Dendritic cell treated with granulocyte-macrophage colony-stimulating factor and Interleukin-4, amounts not matched to agents 40 ng/mL and 50 ng/mL, for 4 days (primary cell): Measurements from ENCODE around the gene EHD1.

ENCODE experiments used
- H3K27ac Mint-ChIP-seq: one replicate; pipeline ENCODE4 v1.8.0; 2022; ENCODE audit warnings: mild to moderate bottlenecking, mixed read lengths
- H3K27me3 Mint-ChIP-seq: one replicate; pipeline ENCODE4 v1.8.0; 2022; ENCODE audit warnings: mild to moderate bottlenecking, mixed read lengths
- H3K36me3 Mint-ChIP-seq: one replicate; pipeline ENCODE4 v1.8.0; 2022; ENCODE audit warnings: low read depth, mixed read lengths
- H3K4me1 Mint-ChIP-seq: one replicate; pipeline ENCODE4 v1.8.0; 2022; ENCODE audit warnings: low read depth, mixed read lengths
- H3K4me3 Mint-ChIP-seq: one replicate; pipeline ENCODE4 v1.8.0; 2022; ENCODE audit warnings: mild to moderate bottlenecking, moderate library complexity, mixed read lengths
- H3K9me3 Mint-ChIP-seq: one replicate; pipeline ENCODE4 v1.8.0; 2022; ENCODE audit warnings: mixed read lengths
- intact Hi-C: fragments of 100-400 bp; cut with micrococcal nuclease; formaldehyde crosslinking; loops from one replicate; pipeline ENCODE4 v1.15.0; 2022

Gene EHD1

GRCh38 chr11:64839335-64839734 lies 39.1 kb downstream of the EHD1 start:
- Mint-ChIP-seq H3K36me3 (no peaks in the 10 kb centered on the region), H3K27me3 (peaks cover 12% of the 10 kb centered on the region), H3K4me1 (peaks cover 9% of the 10 kb centered on the region), H3K27ac (no peak overlapping the region), H3K4me3 (no peak overlapping the region), H3K9me3 (no peaks in the 10 kb centered on the region)
- intact Hi-C loops: no loop called here

GRCh38 chr11:64838600-64839334 lies 39.7 kb downstream of the EHD1 start:
- no peak overlapping the region for H3K27ac Mint-ChIP-seq
- no peaks in the 10 kb centered on the region for H3K36me3 Mint-ChIP-seq
- no peak overlapping the region for H3K4me3 Mint-ChIP-seq
- peaks cover 5% of the 10 kb centered on the region for H3K4me1 Mint-ChIP-seq
- peaks cover 9% of the 10 kb centered on the region for H3K27me3 Mint-ChIP-seq
- no peaks in the 10 kb centered on the region for H3K9me3 Mint-ChIP-seq
- intact Hi-C loops: no loop called here

GRCh38 chr11:64837887-64838351 lies 40.5 kb downstream of the EHD1 start:
- Mint-ChIP-seq H3K36me3 (no peaks in the 10 kb centered on the region), H3K9me3 (no peaks in the 10 kb centered on the region), H3K27me3 (peaks cover 2% of the 10 kb centered on the region), H3K4me3 (no peak overlapping the region), H3K4me1 (no peaks in the 10 kb centered on the region), H3K27ac (no peak overlapping the region)
- intact Hi-C loops: no loop called here

- H3K36me3 Mint-ChIP-seq: no peaks in the 10 kb centered on the region
Observed at GRCh38 chr11:64836448-64837072, 41.9 kb downstream of the EHD1 start.

GRCh38 chr11:64835616-64836447 lies 42.6 kb downstream of the EHD1 start:
- H3K27me3 Mint-ChIP-seq: peaks cover 1% of the 10 kb centered on the region
- intact Hi-C loops: no loop called here
- H3K4me1 Mint-ChIP-seq: no peaks in the 10 kb centered on the region
- no peak overlapping the region for H3K27ac Mint-ChIP-seq
- no peaks in the 10 kb centered on the region for H3K36me3 Mint-ChIP-seq
- H3K4me3 Mint-ChIP-seq: no peak overlapping the region
- no peaks in the 10 kb centered on the region for H3K9me3 Mint-ChIP-seq

More at GRCh38 chr11:64836448-64837072, 41.9 kb downstream of the EHD1 start:
- H3K9me3 Mint-ChIP-seq: no peaks in the 10 kb centered on the region
- intact Hi-C loops: no loop called here
- peaks cover 1% of the 10 kb centered on the region for H3K27me3 Mint-ChIP-seq
- H3K27ac Mint-ChIP-seq: no peak overlapping the region
- no peak overlapping the region for H3K4me3 Mint-ChIP-seq
- H3K4me1 Mint-ChIP-seq: no peaks in the 10 kb centered on the region

GRCh38 chr11:64834723-64835615 lies 43.5 kb downstream of the EHD1 start:
- H3K9me3 Mint-ChIP-seq: no peaks in the 10 kb centered on the region
- peaks cover 1% of the 10 kb centered on the region for H3K27me3 Mint-ChIP-seq
- no peaks in the 10 kb centered on the region for H3K36me3 Mint-ChIP-seq
- no peaks in the 10 kb centered on the region for H3K4me1 Mint-ChIP-seq
- no peak overlapping the region for H3K4me3 Mint-ChIP-seq
- no peak overlapping the region for H3K27ac Mint-ChIP-seq
- intact Hi-C loops: no loop called here

GRCh38 chr11:64834031-64834722 lies 44.2 kb downstream of the EHD1 start:
- no peak overlapping the region for H3K27ac Mint-ChIP-seq
- H3K9me3 Mint-ChIP-seq: no peaks in the 10 kb centered on the region
- intact Hi-C loops: no loop called here
- no peak overlapping the region for H3K4me3 Mint-ChIP-seq
- H3K36me3 Mint-ChIP-seq: no peaks in the 10 kb centered on the region
- H3K27me3 Mint-ChIP-seq: peaks cover 1% of the 10 kb centered on the region
- H3K4me1 Mint-ChIP-seq: no peaks in the 10 kb centered on the region

- H3K4me3 Mint-ChIP-seq: no peak overlapping the region
- H3K4me1 Mint-ChIP-seq: no peaks in the 10 kb centered on the region
- intact Hi-C loops: no loop called here
- H3K36me3 Mint-ChIP-seq: no peaks in the 10 kb centered on the region
- no peaks in the 10 kb centered on the region for H3K9me3 Mint-ChIP-seq
- H3K27ac Mint-ChIP-seq: no peak overlapping the region
- peaks cover 1% of the 10 kb centered on the region for H3K27me3 Mint-ChIP-seq
Observed at GRCh38 chr11:64833509-64833908, 44.9 kb downstream of the EHD1 start.

GRCh38 chr11:64833198-64833502 lies 45.3 kb downstream of the EHD1 start:
- Mint-ChIP-seq H3K36me3 (no peaks in the 10 kb centered on the region), H3K4me3 (no peak overlapping the region), H3K4me1 (no peaks in the 10 kb centered on the region), H3K9me3 (no peaks in the 10 kb centered on the region), H3K27me3 (peaks cover 1% of the 10 kb centered on the region), H3K27ac (no peak overlapping the region)
- intact Hi-C loops: no loop called here

GRCh38 chr11:64832467-64833197 lies 45.8 kb downstream of the EHD1 start:
- Mint-ChIP-seq H3K27me3 (peaks cover 1% of the 10 kb centered on the region), H3K9me3 (no peaks in the 10 kb centered on the region), H3K4me3 (no peak overlapping the region), H3K4me1 (no peaks in the 10 kb centered on the region), H3K27ac (no peak overlapping the region), H3K36me3 (no peaks in the 10 kb centered on the region)
- intact Hi-C loops: no loop called here

- no peaks in the 10 kb centered on the region for H3K36me3 Mint-ChIP-seq
- peaks cover 1% of the 10 kb centered on the region for H3K27me3 Mint-ChIP-seq
- intact Hi-C loops: no loop called here
- H3K9me3 Mint-ChIP-seq: no peaks in the 10 kb centered on the region
- H3K4me3 Mint-ChIP-seq: no peak overlapping the region
- no peaks in the 10 kb centered on the region for H3K4me1 Mint-ChIP-seq
- no peak overlapping the region for H3K27ac Mint-ChIP-seq
Observed at GRCh38 chr11:64831411-64831891, 47.0 kb downstream of the EHD1 start.

- H3K27me3 Mint-ChIP-seq: no peaks in the 10 kb centered on the region
- no peak overlapping the region for H3K27ac Mint-ChIP-seq
- H3K4me3 Mint-ChIP-seq: no peak overlapping the region
- H3K36me3 Mint-ChIP-seq: no peaks in the 10 kb centered on the region
- H3K4me1 Mint-ChIP-seq: no peaks in the 10 kb centered on the region
- no peaks in the 10 kb centered on the region for H3K9me3 Mint-ChIP-seq
- intact Hi-C loops: no loop called here
Observed at GRCh38 chr11:64829536-64830251, 48.7 kb downstream of the EHD1 start.
